H7 (cell line): ENCODE results near the gene GPR17. TPM values are rescaled to one million over a fixed set of nuclear protein-coding genes. Genes with fewer than 3 reads are reported as not detected.

ENCODE experiments used
- DNase-seq: peaks from one replicate; pipeline ENCODE4 v3.0.0; 2012
- H3K27me3 ChIP-seq: 2 replicates; pipeline ENCODE4 v1.6.0; 2011; ENCODE audit warnings: mild to moderate bottlenecking, low read length; ENCODE audit not compliant: control insufficient read depth, insufficient read depth
- H3K36me3 ChIP-seq: replicated peaks from 2 replicates; pipeline ENCODE4 v1.5.1; 2011; ENCODE audit warnings: low read length; ENCODE audit not compliant: control insufficient read depth, insufficient read depth
- H3K4me3 ChIP-seq: 2 replicates; pipeline ENCODE4 v1.5.1; 2011; ENCODE audit warnings: low read depth, mild to moderate bottlenecking, control low read depth, low read length, moderate library complexity; ENCODE audit not compliant: insufficient read depth
- total RNA-seq: library from RNA; depleted of rRNA; stranded (reverse); fragments of >200 nt; shearing (Covaris generic); gene quantifications from 2 replicates; pipeline ENCODE4 v1.2.3, GENCODE V29; 2014

GPR17 gene
- total RNA-seq, 1 experiment from 2014 or later, result not detected

GRCh38 chr2:127609031-127609751, 36.8 kb upstream of the GPR17 start:
- DNase-seq, result peak; percentile 44
- no peaks in the 10 kb centered on the region for H3K27me3 ChIP-seq

DNA sequence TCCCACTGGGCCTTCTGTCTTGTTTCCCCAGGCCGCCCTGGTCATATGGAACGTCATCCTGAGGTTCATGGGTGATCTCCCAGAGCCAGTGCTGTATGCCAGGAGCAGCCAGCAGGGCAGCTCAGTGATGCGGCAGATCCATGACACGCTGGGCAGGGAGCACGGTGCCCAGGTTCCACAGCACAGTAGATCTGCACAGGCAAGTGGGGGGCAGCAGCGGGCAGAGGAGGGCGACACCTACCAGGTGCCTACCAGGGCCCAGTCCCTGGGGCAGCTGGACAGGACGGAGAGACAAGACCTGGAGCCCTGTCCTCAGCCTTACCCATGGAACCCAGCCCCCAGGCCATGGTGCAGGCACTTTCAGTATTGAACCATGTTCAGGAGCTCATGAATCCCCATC, 36.1 kb upstream of the GPR17 start:
- DNase-seq, result peak; percentile 24
- Histone ChIP-seq H3K36me3 (no peaks in the 10 kb centered on the region), H3K4me3 (no peak overlapping the region), H3K27me3 (no peaks in the 10 kb centered on the region)

More at GRCh38 chr2:127609031-127609751, 36.8 kb upstream of the GPR17 start:
- no peaks in the 10 kb centered on the region for H3K36me3 ChIP-seq
- no peak overlapping the region for H3K4me3 ChIP-seq

DNA sequence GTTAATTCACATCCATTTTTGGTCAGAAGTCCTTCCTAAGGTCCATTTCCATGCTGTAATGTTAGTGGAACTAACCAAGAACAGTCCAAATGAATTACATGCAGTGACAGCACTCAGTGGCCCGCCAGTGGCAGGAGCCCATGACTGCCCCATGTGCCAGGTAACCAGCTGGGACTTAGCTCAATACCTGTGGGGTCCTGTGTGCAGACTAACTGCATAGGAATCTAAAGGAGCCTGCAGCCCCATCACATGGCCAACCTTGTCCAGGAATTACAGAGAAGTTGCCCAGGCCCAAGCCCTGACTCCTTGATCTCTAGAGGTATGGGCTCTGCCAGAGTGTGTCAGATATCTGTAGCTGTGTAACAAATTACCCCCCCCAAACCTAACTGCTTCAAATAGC, 35.4 kb upstream of the GPR17 start:
- no peak overlapping the region for H3K4me3 ChIP-seq
- no peaks in the 10 kb centered on the region for H3K27me3 ChIP-seq
- DNase-seq, result peak; percentile 7
- no peaks in the 10 kb centered on the region for H3K36me3 ChIP-seq

GRCh38 chr2:127611076-127611925, 34.7 kb upstream of the GPR17 start:
- Histone ChIP-seq H3K4me3 (no peak overlapping the region), H3K36me3 (no peaks in the 10 kb centered on the region), H3K27me3 (no peaks in the 10 kb centered on the region)
- peak; percentile 73 for DNase-seq

DNA sequence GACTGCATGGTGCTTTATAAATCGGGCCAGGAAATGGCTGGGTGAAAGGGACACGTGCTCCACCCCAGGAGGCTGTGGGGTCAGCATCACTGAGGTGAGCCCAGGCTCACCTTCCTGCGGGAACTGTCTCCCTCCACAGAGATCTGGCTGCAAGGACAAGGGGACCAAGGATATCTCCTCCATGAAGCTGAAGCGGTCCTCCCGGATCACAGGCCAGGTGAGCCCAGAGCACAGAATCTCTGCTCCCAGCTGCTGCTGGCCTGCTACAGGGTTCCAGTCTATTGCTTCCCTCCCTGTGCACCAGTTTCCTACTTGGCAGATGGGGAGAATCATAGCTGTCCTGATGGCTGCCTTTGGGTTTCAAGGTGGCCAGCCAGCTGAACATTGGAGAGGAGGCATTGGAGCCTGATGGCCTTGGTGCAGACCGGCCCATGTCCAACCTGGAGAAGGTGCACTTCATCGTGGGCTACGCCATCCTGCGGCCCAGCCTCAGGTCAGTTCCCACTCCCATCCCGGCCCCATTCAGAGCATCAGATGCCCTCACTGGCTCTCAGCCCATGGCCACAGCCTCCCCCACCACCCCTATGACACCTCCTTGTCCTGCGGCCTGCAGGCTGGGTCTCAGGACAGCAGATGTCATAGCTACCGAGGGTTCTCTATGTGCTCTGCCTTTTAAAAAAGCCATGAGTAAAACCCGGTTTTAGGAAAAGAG, 33.7 kb upstream of the GPR17 start:
- no peaks in the 10 kb centered on the region for H3K36me3 ChIP-seq
- peak; percentile 33 for DNase-seq
- no peaks in the 10 kb centered on the region for H3K27me3 ChIP-seq
- H3K4me3 ChIP-seq, result no peak overlapping the region

- Histone ChIP-seq H3K27me3 (no peaks in the 10 kb centered on the region), H3K4me3 (no peak overlapping the region), H3K36me3 (no peaks in the 10 kb centered on the region)
- DNase-seq, result no peak
Measured at GRCh38 chr2:127614246-127614645, 31.7 kb upstream of the GPR17 start.

DNA sequence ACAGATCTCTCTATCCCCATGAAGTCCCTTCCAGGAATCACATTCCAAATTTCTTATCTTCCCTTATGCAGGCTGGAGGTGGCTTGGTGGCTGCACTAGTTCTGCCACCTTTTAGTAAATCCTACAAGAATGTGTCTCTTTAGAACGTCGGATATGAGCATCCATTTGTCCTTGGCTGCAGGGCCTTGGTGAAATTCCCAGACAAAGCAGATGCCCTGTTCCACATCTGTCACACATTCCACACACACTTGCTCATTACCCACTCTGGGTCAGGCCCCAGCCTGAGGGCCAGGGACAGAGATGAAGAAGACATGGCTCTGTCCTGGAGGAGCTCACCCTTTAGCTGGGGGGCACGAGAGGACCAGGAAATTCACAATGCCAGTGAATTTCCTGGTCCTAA, 31.2 kb upstream of the GPR17 start:
- no peaks in the 10 kb centered on the region for H3K27me3 ChIP-seq
- peak; percentile 7 for DNase-seq
- no peaks in the 10 kb centered on the region for H3K36me3 ChIP-seq
- no peak overlapping the region for H3K4me3 ChIP-seq

GRCh38 chr2:127615511-127616166, 30.3 kb upstream of the GPR17 start:
- DNase-seq, result peak; percentile 24

DNA sequence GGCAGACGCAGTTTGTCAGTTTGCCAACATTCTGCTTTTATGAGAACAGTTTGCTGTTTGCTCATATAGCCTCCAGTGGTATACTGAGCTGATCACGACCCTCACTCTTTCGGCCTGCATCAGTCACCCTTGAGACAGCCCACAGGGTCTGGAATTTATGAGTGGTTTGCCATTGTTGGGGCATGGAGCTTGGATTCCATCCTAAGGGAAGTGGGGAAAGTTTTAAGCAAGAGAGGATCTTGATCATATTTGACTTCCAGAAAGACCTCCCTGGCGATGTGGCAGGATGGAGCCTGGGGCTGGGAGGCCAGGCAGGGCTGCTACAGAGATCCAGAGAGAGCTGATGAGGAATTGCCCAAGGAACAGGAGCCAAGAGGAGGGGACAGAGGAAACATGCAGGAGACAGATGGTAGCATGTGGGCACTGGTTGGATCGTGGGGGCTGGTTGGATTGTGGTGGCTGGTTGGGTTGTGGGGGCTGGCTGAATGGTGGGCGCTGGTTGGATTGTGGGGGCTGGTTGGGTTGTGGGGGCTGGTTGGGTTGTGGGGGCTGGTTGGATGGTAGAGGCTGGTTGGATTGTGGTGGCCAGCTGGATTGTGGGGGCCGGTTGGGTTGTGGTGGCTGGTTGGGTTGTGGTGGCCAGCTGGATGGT, 27.3 kb upstream of the GPR17 start:
- Histone ChIP-seq H3K27me3 (no peaks in the 10 kb centered on the region), H3K36me3 (no peaks in the 10 kb centered on the region), H3K4me3 (no peak overlapping the region)
- DNase-seq, result peak; percentile 29

More at GRCh38 chr2:127615511-127616166, 30.3 kb upstream of the GPR17 start:
- H3K27me3 ChIP-seq, result no peaks in the 10 kb centered on the region
- H3K36me3 ChIP-seq, result no peaks in the 10 kb centered on the region
- H3K4me3 ChIP-seq, result no peak overlapping the region

DNA sequence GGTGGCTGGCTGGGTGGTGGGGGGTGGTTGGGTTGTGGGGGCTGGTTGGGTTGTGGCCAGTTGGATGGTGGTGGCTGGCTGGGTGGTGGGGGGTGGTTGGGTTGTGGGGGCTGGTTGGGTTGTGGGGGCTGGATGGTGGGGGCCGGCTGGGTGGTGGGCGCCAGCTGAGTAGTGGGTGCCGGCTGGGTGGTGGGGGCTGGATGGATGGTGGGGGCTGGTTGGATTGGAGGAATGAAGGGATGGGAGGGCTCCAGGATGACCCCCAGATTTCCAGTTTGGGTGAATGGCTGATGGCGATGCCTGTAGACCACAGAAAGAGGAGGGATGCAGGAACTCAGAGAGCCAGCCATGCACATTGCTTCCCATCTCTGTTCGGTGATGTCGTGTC, 26.8 kb upstream of the GPR17 start:
- no peaks in the 10 kb centered on the region for H3K36me3 ChIP-seq
- H3K27me3 ChIP-seq, result no peaks in the 10 kb centered on the region
- no peak overlapping the region for H3K4me3 ChIP-seq
- DNase-seq, result peak; percentile 34

DNA sequence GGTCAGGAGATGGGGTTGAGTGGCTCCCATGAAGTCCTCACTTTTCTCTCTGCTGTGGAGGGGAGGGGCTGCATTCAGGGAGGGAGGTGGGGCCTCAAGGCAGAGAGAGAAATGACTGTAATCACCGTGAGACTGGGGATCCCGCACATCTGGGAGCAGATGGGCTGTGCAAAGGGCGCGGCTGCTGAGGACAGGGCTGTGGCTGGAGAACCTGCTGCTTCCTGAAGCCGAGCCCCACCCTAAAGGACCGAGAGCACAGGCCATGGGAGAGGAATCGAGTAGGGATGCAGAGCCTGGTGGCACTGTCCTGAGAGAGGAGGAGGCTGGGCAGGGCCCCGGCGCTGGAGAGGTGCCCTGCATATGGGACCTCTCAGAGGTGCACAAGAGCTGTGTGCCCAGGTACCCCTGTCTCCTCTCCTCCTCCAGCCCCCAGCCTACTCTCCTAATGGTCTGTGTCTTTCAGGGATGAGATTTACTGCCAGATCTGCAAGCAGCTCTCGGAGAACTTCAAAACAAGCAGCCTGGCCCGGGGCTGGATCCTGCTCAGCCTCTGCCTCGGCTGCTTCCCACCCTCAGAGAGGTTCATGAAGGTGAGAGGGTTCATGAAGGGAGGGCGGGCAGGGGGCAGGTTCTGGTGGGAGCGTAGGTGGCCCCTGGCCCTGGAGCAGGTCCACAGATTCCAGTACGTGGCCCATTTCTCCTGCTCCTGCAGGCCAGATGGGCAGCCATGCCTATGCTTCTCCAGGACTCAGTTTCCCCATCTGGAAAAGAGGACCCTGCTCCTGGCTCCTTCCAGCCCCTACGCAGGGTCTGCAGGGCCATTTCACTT, 25.9 kb upstream of the GPR17 start:
- peak; percentile 68 for DNase-seq
- H3K36me3 ChIP-seq, result no peaks in the 10 kb centered on the region
- H3K4me3 ChIP-seq, result no peak overlapping the region
- H3K27me3 ChIP-seq, result no peaks in the 10 kb centered on the region

GRCh38 chr2:127620866-127621265, 25.1 kb upstream of the GPR17 start:
- Histone ChIP-seq H3K36me3 (no peaks in the 10 kb centered on the region), H3K4me3 (no peak overlapping the region), H3K27me3 (no peaks in the 10 kb centered on the region)
- peak; percentile 38 for DNase-seq

- Histone ChIP-seq H3K27me3 (no peaks in the 10 kb centered on the region), H3K4me3 (no peak overlapping the region), H3K36me3 (no peaks in the 10 kb centered on the region)
- peak; percentile 50 for DNase-seq
Measured at GRCh38 chr2:127621981-127622431, 23.9 kb upstream of the GPR17 start.
